Stimulated activated CD8-positive, alpha-beta memory T cell treated with anti-CD3 and anti-CD28 coated beads, Interleukin-15, amount 100 ng/mL, for 4 hours (primary cell): ENCODE data around the gene DOCK2.

Experiments
- DNase-seq, 2 donors: peaks; one replicate each; pipeline ENCODE4 v3.0.0-alpha.2; 2020; ENCODE audit warnings: low read depth in 2 of 2

Gene DOCK2

DNA sequence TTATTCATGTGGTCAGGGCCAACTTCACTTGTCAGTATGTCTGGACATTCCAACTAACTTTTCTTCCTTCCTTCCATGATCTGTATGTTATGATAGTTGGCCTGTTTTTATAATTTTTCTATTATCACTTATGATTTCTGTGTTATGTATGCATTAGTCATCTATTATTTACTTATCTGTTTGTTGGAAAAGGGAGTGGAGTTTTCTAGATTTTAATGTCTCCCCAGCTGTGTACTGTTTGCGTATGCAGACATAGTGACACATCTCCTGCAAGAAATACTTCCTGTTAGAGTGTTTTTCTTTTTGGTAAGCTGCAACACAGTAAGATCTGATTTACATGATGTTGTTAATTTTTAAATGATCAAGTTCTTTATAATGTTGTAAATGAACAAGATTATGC lies 351.9 kb downstream of the DOCK2 start:
- no peak for DNase-seq

DNA sequence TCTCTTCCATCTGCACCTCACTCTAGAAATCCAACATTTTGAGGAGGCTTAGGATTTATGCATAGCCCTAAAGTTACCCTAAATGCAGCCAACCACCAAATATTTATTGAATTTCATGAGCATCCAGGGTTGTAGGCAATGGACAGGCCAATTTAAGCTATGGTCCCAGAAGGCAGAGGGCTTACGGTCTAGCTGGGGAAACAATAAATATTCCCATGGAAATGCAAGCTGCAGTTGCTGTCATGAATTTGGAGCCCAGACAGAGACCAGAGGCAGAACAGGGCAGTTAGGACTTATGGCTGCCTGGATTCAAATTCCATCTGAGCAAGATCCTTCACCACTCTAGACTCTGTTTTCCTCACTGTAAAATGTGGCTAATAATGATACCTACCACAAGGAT lies 352.3 kb downstream of the DOCK2 start:
- DNase-seq = no peak

DNA sequence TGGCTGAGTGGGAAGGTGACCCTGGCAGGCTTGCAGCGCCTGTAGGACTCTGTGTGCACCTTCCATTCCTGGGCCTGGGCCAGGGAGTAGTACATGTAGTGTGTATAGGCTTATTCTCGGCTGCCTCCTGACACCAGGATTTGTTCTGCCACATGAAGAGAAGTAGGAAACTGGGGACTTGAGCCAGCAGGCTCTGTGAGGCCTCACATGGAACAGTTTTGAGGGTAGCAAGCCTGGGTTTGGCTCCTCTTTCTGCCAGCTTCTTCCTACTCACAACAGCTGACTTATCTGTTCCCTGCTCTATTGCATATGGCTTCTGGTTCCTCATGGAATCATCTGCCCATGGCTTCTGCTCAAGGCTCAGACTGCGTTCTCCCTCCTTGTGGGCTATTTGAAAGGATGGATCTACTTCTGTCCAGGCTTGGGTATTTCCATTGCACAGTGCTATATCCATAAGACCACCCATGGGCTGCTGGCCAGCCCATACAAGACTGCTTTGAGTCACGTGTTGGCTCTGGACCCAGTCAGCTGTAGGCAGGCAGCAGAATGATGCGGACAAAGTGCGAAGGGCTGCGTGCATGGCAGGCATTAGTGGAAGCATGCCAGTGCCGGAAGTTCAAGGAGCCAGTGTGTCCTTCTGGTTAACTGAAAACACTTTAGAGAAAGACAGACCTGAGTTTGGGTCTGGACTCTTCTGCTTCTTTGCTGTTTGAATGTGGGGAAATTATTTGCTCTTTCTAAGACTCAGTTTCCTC lies 354.2 kb downstream of the DOCK2 start:
- DNase-seq = no peak

DNA sequence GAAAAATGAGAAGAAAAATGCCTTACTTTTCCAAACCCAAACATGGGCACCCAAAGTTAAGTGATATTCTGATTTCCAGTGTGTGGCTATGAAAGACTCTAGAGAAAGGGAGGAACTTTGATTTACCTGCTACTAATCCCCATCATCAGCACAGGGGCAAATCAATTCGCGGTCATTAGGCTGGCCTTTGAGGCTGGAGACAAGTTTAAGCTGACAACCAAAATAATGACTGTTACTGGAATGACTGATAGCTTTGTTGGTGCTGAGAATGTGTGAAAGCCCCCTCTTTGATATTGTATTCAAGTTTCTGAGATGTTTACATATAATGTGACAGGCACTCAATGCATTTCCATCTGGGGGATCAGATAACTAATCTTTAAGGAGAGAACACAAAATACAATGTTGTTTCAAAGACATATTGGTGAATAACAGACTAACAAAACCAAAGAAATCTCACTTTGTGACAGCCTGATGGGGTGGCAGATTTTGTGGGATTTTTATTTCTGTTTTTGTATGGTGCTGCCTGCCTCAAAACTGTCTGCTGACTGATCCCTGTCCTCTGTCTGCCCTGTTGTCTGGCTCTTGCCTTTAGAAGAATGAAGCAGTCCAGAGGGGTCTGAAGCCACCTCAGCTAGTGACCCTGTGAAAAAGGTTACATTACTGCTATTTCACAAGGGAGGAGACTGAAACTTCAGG lies 355.9 kb downstream of the DOCK2 start:
- no peak for DNase-seq

DNA sequence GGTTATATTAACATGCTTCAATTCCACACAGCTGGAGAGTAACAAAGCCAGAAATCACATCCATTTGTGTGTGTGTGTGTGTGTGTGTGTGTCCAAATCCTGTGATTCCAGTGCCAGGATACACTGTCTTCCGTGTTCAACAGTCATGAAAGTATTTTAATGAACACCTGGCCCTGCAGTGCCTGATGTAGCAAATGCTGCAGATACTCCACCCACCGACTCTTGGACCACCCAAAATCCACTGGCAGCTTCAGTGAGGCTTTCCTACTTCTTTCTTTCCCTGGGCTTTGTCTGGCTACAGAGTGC lies 356.4 kb downstream of the DOCK2 start:
- no peak for DNase-seq

DNA sequence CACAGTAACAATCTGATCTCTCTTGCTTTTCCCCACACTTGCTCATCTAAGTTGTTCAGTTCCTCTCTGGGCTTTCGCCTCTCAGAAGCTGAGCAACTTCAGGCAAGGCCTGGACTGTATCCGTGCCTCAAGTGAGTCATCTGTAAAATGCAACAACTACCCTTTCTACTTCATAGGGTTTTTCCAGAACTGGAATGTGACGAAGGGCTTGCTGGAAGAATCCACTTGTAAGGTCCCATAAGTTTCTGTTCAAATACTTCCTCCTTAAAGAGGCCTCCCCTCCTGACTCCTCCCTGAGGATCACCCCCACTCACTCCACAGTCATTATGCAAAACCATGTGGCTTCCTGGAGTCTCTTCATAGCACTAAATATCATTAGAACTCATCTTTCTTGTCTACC lies 360.7 kb downstream of the DOCK2 start:
- no peak for DNase-seq

DNA sequence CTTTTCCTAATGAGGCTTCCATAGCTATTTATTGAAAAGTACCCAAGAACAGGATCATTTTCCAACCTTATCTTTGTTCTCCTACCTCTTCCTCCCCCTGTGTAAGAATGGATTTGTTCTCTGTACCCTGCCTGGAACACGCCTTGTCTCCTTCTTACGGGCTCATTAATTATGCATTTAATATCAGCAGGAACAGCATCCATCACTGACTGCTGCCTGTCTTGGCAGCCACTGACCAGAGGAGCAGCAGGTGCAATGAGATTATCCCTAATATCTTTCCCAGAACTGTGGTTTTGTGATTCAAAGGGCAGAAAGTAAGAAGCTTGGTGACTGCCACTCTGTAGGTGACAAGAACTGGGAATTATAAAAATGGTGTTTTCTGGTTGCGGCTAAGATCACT lies 362.5 kb downstream of the DOCK2 start:
- DNase-seq = no peak

DNA sequence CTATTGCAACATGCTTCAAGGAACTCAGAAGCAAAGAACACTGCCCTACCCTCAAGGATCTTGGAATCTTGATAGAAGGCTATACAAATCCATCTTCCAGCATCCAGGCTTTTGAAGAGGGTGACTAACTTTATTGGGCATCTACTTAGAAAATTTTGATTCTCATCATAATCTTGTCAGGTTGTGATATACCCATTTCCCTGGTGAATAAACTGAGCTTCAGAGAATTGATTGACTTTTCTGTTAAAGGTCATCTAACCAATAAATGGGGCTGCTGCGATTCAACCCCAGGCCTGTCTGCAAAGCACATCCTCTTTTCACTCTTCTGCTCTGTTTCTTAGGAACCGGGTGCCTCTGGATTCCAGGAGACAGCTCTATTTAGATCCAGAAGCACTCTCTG lies 363.1 kb downstream of the DOCK2 start:
- DNase-seq = no peak

DNA sequence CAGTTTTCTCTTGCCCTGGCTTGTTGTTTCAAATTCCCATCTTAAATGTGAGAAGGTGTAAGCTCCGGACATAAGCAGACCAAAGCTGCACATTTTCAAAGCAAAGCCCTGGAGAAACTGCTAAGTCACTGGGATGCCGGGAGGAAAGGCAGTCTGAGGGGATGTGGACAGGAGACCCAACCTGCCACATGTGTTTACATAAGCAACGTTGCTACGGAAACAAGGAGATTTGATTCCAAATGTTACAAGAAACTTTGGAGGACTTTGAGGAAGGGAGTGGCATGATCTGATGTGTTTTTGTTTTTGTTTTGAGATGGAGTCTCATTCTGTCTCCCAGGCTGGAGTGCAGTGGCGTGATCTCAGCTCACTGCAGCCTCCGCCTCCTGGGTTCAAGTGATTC lies 368.9 kb downstream of the DOCK2 start:
- no peak for DNase-seq

DNA sequence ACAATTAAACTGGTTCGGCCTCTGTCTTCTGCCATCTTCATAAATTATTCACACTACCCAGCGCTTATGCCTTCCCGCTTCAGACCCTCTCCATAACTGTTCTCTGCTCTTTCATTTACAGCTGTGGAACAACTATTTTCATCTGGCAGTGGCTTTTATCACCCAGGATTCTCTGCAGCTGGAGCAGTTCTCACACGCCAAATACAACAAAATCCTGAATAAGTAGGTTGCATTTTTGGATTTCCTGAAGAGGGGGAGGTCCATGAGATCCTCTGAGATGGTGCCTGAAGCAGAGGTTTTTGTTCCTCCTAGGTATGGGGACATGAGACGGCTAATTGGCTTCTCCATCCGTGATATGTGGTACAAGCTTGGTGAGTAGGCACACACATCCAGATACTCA lies 371.3 kb downstream of the DOCK2 start:
- DNase-seq = no peak

DNA sequence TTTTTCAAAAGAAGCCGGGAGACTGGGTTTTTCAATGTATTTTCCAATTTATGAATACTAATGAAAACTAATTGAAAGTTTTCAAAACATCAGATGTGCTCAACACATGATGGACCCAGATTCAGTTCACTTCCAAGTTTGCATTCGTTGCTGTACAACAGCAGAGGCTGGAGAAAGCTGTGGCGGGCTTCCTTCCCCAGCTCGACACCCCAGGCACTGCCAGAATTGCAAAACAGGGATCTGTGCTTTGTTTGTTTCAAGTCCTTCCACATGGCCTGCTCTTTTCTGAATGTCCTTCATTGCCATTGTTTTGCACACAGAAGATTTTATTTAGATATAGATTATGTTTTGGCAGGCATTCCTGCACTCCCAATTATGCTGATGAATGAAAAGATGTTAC lies 373.5 kb downstream of the DOCK2 start:
- DNase-seq = no peak

DNA sequence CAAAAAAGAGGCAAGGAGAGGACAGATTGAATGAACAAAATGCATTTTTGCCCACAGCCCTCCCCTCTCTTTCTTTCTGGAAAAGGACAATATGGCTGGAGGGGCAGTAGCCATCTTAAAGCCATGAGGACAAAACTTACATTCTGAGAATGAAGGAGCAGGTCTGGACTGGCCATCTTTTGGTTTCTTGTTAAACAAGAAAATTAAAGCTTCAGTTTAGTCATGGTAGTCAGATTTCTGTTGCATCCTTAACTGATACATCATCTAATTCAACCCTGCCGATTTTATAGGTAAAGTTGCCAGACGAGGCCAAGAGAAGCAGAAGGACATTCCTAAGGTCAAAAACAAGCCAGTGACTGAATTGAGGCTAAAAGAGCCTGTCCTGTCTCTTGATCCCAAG lies 374.7 kb downstream of the DOCK2 start:
- no peak for DNase-seq

DNA sequence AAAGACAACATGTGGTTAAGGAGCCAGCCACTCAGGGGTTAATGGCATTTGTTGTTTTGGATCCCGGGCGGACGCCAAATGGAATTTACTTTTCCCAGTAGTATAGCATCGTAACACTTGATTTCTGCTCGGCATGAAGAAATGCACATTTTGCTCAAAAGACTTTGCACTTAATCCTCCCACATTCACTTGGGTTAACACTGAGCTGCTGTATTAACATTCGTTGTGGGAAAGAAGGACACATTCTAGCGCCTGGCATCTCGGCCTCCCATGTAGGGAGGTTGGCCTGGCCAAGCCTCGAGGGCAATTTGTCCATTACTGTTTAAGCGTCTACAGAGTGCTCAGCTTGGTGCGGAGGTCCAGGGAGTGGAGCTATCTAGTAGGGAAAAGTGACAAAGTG lies 375.5 kb downstream of the DOCK2 start:
- no peak for DNase-seq

DNA sequence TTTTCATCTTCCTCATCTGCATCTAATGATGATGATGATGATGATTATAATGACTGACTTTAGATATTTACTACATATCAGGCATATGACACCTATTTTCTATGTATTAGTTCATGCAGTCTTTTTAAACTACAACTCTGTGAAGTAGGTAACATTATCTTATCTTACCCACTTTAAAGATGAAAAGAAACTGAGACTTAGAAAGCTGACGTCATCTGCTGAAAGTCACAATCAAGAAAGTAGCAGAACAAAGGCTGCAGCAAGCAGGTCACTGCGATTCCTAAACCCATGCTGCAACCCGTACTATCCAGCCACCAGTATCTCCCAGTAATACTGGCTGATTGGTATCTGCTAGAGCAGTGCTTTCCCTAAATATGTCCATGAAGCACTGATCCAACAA lies 383.3 kb downstream of the DOCK2 start:
- DNase-seq = no peak

DNA sequence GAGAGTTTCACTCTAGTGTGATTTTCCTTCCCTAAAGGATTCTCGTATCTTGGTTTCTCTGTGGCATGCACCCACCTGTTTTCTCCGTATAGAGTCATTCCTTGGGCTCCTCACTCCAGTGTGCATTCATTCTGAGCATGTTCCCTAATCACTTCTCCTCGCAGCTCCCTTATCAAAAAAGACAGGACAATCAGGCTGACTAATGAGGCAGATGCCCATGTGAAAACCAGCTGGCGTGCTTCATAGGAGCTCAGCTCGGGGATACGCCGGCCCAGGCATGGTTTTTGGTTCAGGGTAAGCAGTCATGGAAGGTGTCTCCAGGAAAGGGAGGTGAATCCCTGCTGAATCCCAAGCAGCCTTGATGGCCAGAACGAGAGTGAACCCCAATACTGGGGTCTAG lies 384.4 kb downstream of the DOCK2 start:
- no peak for DNase-seq

DNA sequence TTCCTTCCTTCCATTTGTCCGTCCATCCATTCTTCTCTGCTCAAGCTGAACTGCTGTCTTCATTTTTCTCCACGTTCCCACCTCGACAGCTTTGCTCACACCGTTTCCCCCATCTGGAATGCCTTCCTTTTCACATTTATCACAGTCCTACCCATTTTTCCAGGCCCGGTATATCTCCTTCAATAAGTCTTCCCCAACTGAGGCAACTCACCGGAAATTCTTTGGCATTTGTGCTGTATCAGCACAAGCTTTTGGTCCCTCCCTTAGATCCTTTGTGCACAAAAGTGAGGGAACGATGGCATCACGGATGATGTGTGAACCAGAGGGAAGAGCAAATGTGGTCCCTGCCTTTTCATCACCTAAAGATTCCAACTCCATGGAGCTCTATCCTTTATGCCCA lies 388.8 kb downstream of the DOCK2 start:
- DNase-seq = no peak

DNA sequence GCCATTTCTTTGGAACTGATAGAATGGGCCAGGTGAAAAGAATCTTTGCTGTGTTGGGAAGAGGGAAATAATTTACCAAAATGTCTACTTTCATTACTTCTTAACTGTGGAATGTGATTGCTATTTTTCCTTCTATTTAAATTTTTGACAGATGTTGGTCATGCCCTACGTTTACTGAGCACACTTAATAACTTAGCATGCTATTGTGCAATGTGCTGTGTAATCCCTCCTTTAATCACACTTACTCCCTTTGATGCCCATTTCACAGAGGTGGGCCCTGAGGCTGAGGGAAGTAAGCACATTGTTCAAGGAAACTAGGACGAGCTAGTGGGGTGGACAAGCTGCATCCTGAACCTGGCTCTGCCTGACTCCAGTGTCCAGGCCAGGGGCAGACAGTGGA lies 391.0 kb downstream of the DOCK2 start:
- no peak for DNase-seq

DNA sequence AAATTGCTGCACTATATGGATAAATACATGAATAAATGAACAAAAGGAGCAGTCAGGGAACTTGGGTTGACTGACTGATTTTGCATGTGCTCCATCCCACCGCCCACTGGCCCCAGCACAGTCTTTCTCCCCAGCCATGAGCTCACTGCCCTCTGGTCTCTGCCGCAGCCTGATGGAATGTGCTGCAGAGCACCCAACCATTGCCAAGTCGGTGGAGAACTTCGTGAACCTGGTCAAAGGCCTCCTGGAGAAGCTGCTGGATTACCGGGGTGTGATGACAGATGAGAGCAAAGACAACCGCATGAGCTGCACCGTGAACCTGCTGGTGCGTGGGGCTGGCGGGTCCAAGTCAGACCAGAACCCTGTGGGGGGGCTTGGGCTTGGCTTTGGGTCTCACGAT lies 397.2 kb downstream of the DOCK2 start:
- no peak for DNase-seq

DNA sequence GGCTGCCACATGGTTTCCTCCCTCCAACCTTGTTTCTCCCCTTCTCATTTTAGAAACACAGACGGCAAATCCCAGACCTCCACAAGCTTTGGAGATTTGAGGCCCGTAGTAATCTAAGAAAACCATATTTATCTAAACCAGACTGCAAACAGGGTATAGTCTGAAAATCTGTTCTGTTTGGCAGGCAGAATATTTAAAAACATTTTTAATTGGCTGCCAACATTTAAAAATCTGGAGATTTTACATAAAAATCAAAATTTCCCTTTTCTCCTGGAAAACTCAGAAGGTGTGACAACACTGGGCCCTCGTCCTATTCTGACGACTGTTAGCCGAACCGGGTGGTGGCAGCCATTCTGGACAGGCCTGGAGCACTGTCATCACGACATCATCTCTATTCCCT lies 401.2 kb downstream of the DOCK2 start:
- DNase-seq = no peak

DNA sequence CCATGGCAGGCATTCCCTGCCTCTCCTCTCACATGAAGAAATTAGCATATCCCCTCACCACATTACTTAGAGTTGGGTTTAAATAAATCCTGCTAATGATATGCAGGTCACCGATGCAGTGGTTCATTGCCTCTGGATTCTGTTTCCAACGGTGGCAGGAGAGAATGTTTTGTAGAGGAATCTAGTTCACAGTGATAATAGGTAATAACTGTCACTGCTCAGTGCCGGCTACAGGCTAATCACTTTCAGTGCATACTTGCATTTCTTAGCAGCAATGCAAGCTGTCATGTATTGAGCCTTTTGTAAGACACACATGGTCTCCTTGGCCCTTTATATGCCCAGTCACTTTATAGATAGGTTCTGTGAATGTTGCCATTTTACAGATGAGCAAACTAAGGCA lies 402.8 kb downstream of the DOCK2 start:
- no peak for DNase-seq

DNA sequence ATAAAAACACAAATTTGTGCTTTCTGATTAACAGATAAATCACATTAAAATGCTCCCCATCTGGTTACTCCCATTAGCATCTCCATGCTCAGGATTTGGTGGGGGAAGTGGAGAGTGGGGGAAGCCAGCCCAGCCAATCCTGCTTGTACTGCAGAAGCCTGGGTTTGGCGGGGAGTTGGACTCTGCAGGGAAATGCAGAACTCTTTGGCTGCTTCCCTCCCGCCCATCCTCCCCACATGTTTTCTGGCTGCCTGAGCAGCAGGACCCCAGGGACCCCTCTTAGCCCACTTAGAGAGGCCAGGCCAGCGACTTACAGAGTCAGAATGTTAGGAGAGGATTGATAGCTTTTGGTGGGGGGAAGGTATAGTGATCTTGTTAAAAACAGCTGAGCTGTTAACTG lies 409.2 kb downstream of the DOCK2 start:
- no peak for DNase-seq

DNA sequence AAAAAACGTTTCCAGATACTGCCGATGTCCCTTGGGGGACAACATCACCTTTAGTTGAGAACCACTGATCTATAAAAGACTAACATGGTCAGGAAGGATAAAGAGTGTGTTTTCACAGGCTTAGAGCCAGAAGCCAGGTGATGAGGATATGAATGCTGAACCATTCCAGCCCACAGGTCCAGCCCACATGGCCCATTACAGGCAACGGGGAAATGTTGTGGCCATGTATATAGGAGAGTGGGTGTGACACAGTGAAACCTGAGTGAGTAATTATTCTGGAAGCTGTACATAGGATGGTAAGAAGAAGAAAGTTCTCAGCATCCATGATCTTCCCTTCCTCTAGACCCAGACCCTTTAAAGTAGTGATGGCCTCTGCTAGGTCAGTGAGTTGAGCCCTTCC lies 412.6 kb downstream of the DOCK2 start:
- no peak for DNase-seq

DNA sequence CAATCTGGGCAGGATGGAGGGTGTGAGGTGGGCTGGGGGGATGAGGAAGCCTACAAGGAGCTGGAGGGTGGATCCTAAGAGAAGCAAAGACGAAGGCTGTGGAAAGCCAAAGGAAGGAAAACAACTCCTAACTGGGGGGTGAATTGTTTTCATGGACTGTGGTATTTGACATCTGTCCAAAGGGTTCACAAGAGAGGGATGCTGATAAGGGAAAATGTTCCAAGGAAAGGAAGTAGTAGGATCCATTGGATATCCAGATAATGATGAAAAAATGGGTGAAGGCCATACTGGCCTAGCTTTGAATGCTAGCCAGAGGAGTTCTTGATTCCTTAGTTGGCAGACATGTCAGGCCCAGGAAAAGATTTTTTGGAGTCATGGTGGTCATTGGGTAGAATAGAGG lies 416.8 kb downstream of the DOCK2 start:
- DNase-seq = no peak

DNA sequence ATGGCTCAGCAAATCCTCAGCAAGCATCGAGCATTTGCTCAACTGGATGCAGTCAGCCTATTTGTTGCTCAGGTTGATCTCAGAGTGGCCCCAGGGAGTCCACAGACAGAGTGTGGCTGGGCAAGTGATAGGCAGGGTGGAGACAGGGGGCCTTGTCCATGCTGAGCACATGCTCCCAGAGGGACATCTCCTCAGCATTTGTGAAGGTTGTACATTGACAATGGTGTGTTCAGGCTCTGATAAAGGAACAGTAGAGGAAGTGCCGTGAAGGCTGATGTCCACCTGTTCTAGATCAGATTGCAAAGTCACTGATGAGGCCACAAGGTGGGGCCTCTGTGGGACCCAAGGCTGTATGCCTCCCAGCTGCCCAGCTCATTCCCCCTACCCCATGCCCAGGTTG lies 418.5 kb downstream of the DOCK2 start:
- no peak for DNase-seq
